A673 (cell line): ENCODE results near the gene DNAH9.

Experiments used
- EZH2 ChIP-seq: fragments of 200-600 bp; sonication (generic); IDR thresholded peaks from 2 replicates; pipeline ENCODE4 v1.6.1; 2017; ENCODE audit warnings: borderline replicate concordance, low read depth, mild to moderate bottlenecking, mixed read lengths, antibody characterized with exemption, low read length; ENCODE audit not compliant: poor library complexity, severe bottlenecking
- TF ChIP-seq, protein P1 (sequence below): fragments of 300-800, 200-600 bp; sonication (generic); conservative IDR thresholded peaks from 2 replicates; pipeline ENCODE4 v1.5.1; 2017; ENCODE audit warnings: low read depth, mild to moderate bottlenecking, antibody characterized with exemption, low read length, moderate library complexity, mixed read lengths

DNA sequence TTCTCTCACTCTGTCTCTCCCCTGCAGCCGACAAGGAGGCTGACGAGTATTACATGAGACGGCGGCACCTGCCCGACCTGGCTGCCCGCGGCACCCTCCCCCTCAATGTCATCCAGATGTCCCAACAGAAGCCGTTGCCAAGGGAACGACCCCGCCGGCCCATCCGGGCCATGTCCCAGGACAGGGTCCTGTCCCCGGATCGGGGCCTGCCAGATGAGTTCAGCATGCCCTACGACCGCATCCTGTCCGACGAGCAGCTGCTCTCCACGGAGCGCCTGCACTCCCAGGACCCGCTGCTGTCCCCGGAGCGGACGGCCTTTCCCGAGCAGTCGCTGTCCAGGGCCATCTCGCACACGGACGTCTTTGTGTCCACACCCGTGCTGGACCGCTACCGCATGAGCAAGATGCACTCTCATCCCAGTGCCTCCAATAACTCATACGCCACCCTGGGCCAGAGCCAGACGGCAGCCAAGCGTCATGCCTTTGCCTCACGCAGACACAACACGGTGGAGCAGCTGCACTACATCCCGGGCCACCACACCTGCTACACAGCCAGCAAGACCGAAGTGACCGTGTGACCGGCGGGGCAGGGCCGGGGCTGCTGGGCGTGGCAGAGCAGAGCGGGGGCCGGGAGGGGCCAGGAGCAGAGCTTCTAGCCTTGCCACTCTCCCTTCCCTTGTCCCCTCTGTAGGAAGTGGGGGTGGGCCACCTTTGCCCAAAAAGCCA lies 40.4 kb upstream of the DNAH9 start:
- TF ChIP-seq, protein P1, sequence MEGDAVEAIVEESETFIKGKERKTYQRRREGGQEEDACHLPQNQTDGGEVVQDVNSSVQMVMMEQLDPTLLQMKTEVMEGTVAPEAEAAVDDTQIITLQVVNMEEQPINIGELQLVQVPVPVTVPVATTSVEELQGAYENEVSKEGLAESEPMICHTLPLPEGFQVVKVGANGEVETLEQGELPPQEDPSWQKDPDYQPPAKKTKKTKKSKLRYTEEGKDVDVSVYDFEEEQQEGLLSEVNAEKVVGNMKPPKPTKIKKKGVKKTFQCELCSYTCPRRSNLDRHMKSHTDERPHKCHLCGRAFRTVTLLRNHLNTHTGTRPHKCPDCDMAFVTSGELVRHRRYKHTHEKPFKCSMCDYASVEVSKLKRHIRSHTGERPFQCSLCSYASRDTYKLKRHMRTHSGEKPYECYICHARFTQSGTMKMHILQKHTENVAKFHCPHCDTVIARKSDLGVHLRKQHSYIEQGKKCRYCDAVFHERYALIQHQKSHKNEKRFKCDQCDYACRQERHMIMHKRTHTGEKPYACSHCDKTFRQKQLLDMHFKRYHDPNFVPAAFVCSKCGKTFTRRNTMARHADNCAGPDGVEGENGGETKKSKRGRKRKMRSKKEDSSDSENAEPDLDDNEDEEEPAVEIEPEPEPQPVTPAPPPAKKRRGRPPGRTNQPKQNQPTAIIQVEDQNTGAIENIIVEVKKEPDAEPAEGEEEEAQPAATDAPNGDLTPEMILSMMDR: no peak
- no peak for TF ChIP-seq EZH2
